Measurements from ENCODE around the gene WDR38. TPM values are rescaled to one million over a fixed set of nuclear protein-coding genes. Genes with fewer than 3 reads are reported as not detected.

The WDR38 gene
- total RNA-seq, 1 donor from 2014 or later, result not detected

DNA sequence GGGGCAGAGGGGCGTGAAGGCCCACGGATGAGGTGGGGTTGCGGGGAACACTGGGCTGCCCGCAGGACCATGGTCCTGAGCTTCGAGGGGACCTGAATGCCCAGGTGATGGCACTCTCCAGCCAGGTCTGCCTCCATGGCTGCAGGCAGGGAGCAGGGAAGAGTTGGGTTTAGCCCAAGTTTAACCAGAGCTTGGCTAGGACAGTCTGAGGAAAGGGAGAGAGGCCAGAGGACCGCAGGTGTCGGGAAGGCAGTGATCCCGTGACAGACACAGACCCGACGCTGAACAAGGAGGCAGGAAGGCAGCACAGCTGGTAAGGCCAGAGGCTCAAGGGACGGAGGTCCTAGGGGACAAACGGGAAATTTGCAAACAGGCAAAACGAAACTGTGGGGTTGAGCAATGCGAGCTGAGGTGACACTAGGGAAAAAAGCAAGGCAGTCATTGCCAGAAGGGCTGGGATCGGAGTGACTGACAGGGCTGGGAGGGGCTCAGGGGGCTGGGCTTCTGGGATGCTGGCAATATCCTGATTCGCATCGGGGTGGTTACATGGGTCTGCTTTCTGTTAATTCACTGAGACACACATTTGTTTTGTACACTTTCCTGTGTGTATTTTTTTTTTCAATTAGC, 33.7 kb downstream of the WDR38 start:
- Histone ChIP-seq H2AFZ (replicated peaks) (no peak overlapping the region), H3K36me3 (no peaks in the 10 kb centered on the region), H3K4me1 (peaks cover 8% of the 10 kb centered on the region), H4K20me1 (ENCODE audit: low read depth) (no peaks in the 10 kb centered on the region), H3K27me3 (no peaks in the 10 kb centered on the region), H3K9ac (no peak overlapping the region), H3F3A (ENCODE audit: low read depth) (peaks cover 13% of the 10 kb centered on the region), H3K4me3 (no peak overlapping the region), H3K27ac (no peak overlapping the region), H3K4me2 (no peak overlapping the region), H3K9me3 (ENCODE audit: low read depth) (no peaks in the 10 kb centered on the region), H3K79me2 (ENCODE audit: low read depth) (no peaks in the 10 kb centered on the region)
- no peak overlapping the region for H3K4me3 Mint-ChIP-seq
- DNase-seq (ENCODE audit: low spot score), result peak; percentile 2
- TF ChIP-seq, protein P1, sequence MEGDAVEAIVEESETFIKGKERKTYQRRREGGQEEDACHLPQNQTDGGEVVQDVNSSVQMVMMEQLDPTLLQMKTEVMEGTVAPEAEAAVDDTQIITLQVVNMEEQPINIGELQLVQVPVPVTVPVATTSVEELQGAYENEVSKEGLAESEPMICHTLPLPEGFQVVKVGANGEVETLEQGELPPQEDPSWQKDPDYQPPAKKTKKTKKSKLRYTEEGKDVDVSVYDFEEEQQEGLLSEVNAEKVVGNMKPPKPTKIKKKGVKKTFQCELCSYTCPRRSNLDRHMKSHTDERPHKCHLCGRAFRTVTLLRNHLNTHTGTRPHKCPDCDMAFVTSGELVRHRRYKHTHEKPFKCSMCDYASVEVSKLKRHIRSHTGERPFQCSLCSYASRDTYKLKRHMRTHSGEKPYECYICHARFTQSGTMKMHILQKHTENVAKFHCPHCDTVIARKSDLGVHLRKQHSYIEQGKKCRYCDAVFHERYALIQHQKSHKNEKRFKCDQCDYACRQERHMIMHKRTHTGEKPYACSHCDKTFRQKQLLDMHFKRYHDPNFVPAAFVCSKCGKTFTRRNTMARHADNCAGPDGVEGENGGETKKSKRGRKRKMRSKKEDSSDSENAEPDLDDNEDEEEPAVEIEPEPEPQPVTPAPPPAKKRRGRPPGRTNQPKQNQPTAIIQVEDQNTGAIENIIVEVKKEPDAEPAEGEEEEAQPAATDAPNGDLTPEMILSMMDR (IDR thresholded peaks at IDR 0.05), result no peak
- TF ChIP-seq EZH2phosphoT487 (IDR thresholded peaks at IDR 0.05) (no peak), EZH2 (IDR thresholded peaks at IDR 0.05) (no peak)
- peaks cover 21% of the 10 kb centered on the region for H3K36me3 Mint-ChIP-seq
- H3K9me3 Mint-ChIP-seq, result no peaks in the 10 kb centered on the region
- H3K27me3 Mint-ChIP-seq (ENCODE audit: insufficient read depth, low read depth), result no peaks in the 10 kb centered on the region
- no peak overlapping the region for H3K27ac Mint-ChIP-seq
- peaks cover 2% of the 10 kb centered on the region for H3K4me1 Mint-ChIP-seq

DNA sequence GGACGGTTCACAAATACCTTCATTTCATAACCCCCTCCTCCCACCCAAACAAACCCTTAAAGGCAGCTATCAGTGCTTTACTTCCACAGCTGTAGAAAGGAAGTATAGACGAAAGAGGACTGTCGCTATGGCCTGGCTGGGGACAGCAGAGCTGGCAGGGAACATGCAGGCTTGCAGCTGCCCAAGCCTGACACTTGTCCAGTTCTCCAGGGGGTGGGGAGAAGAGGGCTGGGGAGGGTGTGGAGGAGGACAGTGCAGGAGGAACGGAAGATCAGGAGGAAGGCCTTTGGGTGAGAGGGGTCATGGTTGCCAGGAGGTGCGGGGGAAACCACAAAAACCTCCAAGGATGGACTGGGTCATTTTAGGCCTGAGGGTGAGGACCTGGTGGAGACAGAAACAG, 34.6 kb downstream of the WDR38 start:
- Histone ChIP-seq H3K36me3 (no peaks in the 10 kb centered on the region), H3K9me3 (ENCODE audit: low read depth) (no peaks in the 10 kb centered on the region), H3K4me3 (no peak overlapping the region), H2AFZ (replicated peaks) (no peak overlapping the region), H3F3A (ENCODE audit: low read depth) (peaks cover 13% of the 10 kb centered on the region), H3K79me2 (ENCODE audit: low read depth) (no peaks in the 10 kb centered on the region), H3K27ac (no peak overlapping the region), H3K9ac (no peak overlapping the region), H3K27me3 (no peaks in the 10 kb centered on the region), H3K4me2 (no peak overlapping the region), H4K20me1 (ENCODE audit: low read depth) (no peaks in the 10 kb centered on the region), H3K4me1 (peaks cover 8% of the 10 kb centered on the region)
- Mint-ChIP-seq H3K36me3 (peaks cover 21% of the 10 kb centered on the region), H3K27ac (no peak overlapping the region), H3K4me1 (peaks cover 2% of the 10 kb centered on the region), H3K9me3 (no peaks in the 10 kb centered on the region), H3K4me3 (no peak overlapping the region), H3K27me3 (ENCODE audit: insufficient read depth, low read depth) (no peaks in the 10 kb centered on the region)
- peak; percentile 0 for DNase-seq (ENCODE audit: low spot score)
- no peak for TF ChIP-seq EZH2phosphoT487 (IDR thresholded peaks at IDR 0.05)
- no peak for TF ChIP-seq EZH2 (IDR thresholded peaks at IDR 0.05)
- TF ChIP-seq, protein P1 (IDR thresholded peaks at IDR 0.05), result no peak

DNA sequence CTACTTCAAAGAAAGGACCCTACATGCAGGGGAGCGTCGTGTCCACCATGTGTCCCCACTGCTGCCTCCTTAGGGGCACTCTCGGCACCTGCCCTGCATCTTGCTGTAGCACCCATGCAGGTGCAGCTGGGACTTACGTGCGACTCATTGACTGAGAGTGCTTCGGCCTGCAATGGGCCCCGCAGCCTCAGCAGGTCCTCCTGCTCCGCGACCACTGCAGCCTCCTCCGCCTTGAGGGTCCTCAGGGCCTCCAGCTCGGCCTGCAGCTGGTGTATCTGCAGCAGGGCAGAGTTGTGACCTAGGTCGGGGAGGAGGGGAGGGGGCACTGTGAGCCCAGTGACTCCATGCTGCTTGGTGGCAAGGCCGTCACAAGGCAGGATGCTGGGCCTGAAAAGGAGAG, 35.7 kb downstream of the WDR38 start:
- Histone ChIP-seq H3K36me3 (no peaks in the 10 kb centered on the region), H3K4me3 (no peak overlapping the region), H3F3A (ENCODE audit: low read depth) (peaks cover 8% of the 10 kb centered on the region), H3K27ac (no peak overlapping the region), H3K4me2 (no peak overlapping the region), H2AFZ (replicated peaks) (no peak overlapping the region), H4K20me1 (ENCODE audit: low read depth) (no peaks in the 10 kb centered on the region), H3K9ac (no peak overlapping the region), H3K4me1 (peaks cover 8% of the 10 kb centered on the region), H3K79me2 (ENCODE audit: low read depth) (no peaks in the 10 kb centered on the region), H3K9me3 (ENCODE audit: low read depth) (no peaks in the 10 kb centered on the region), H3K27me3 (no peaks in the 10 kb centered on the region)
- Mint-ChIP-seq H3K4me3 (no peak overlapping the region), H3K4me1 (peaks cover 2% of the 10 kb centered on the region), H3K9me3 (no peaks in the 10 kb centered on the region), H3K27ac (no peak overlapping the region), H3K27me3 (ENCODE audit: insufficient read depth, low read depth) (no peaks in the 10 kb centered on the region), H3K36me3 (peaks cover 22% of the 10 kb centered on the region)
- no peak for DNase-seq (ENCODE audit: low spot score)
- TF ChIP-seq, protein P1 (IDR thresholded peaks at IDR 0.05), result no peak
- no peak for TF ChIP-seq EZH2 (IDR thresholded peaks at IDR 0.05)
- no peak for TF ChIP-seq EZH2phosphoT487 (IDR thresholded peaks at IDR 0.05)
